ENCODE results near the gene OR2H2. TPM values are rescaled to one million over a fixed set of nuclear protein-coding genes. Genes with fewer than 3 reads are reported as not detected.

The OR2H2 gene
- total RNA-seq, 1 experiment from 2014 or later = not detected

DNA sequence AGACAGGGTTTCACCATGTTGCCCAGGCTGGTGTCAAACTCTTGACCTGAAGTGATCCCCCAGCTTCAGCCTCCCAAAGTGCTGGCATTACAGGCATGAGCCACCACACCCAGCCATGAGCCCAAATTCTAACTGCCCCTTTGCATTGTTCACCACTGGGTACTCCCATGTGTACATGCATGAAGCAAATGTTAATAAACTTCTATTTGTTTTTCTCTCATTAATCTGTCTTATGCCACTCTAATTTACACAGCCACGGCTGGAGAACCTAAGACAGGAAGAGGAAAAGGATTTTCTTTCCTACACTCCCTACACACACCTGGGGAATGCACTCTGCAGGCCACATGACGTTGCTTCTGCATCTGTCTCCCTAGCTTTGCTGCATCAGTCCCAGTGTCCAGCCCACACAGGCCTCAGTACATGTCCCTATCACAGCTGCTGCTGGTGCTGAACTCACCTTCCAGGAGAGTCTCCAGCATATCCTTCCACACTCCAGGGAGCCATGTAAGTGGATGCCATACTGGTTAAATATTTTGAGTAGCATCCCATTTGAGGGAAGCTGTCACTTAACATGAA is 13.3 kb downstream of the OR2H2 start:
- no peaks in the 10 kb centered on the region for H3K36me3 Mint-ChIP-seq (ENCODE audit: insufficient read depth, unreplicated experiment)
- CTCF ChIA-PET = interaction anchor here (0.5 to 0.7 kb wide), 3 partner anchors 30 to 107 kb away, joined by 3 to 6 read pairs (median 4); no protein-coding TSS in a partner anchor
- H3K27me3 Mint-ChIP-seq (ENCODE audit: insufficient read depth, unreplicated experiment) = peaks cover 18% of the 10 kb centered on the region
- no peak overlapping the region for H3K4me3 Mint-ChIP-seq (ENCODE audit: unreplicated experiment)
- TF ChIP-seq, protein P1, sequence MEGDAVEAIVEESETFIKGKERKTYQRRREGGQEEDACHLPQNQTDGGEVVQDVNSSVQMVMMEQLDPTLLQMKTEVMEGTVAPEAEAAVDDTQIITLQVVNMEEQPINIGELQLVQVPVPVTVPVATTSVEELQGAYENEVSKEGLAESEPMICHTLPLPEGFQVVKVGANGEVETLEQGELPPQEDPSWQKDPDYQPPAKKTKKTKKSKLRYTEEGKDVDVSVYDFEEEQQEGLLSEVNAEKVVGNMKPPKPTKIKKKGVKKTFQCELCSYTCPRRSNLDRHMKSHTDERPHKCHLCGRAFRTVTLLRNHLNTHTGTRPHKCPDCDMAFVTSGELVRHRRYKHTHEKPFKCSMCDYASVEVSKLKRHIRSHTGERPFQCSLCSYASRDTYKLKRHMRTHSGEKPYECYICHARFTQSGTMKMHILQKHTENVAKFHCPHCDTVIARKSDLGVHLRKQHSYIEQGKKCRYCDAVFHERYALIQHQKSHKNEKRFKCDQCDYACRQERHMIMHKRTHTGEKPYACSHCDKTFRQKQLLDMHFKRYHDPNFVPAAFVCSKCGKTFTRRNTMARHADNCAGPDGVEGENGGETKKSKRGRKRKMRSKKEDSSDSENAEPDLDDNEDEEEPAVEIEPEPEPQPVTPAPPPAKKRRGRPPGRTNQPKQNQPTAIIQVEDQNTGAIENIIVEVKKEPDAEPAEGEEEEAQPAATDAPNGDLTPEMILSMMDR (IDR thresholded peaks at IDR 0.05; ENCODE audit: insufficient read depth in 1 of 2, low read depth in 1 of 2, low read length in 1 of 2, severe bottlenecking in 1 of 2, unreplicated experiment in 1 of 2) = no peak
- Histone ChIP-seq H3K4me3 (ENCODE audit: low read depth, low read length) (no peak overlapping the region), H3K9me3 (no peaks in the 10 kb centered on the region), H3K4me1 (no peaks in the 10 kb centered on the region), H3K27me3 (replicated peaks; ENCODE audit: control insufficient read depth, insufficient read depth, low read length) (no peaks in the 10 kb centered on the region), H3K36me3 (ENCODE audit: control insufficient read depth, insufficient read depth, low read length) (no peaks in the 10 kb centered on the region)
- DNase-seq = no peak
- BruUV-seq (replicated peaks) = no TSS peak
- H3K27ac Mint-ChIP-seq (ENCODE audit: unreplicated experiment) = no peak overlapping the region
- intact Hi-C loops (cut with micrococcal nuclease; ENCODE audit: unreplicated experiment) = no loop called here
- no peaks in the 10 kb centered on the region for H3K4me1 Mint-ChIP-seq (ENCODE audit: low read depth, unreplicated experiment)
- H3K9me3 Mint-ChIP-seq (ENCODE audit: unreplicated experiment) = no peaks in the 10 kb centered on the region
- POLR2A ChIA-PET = no interaction called here

DNA sequence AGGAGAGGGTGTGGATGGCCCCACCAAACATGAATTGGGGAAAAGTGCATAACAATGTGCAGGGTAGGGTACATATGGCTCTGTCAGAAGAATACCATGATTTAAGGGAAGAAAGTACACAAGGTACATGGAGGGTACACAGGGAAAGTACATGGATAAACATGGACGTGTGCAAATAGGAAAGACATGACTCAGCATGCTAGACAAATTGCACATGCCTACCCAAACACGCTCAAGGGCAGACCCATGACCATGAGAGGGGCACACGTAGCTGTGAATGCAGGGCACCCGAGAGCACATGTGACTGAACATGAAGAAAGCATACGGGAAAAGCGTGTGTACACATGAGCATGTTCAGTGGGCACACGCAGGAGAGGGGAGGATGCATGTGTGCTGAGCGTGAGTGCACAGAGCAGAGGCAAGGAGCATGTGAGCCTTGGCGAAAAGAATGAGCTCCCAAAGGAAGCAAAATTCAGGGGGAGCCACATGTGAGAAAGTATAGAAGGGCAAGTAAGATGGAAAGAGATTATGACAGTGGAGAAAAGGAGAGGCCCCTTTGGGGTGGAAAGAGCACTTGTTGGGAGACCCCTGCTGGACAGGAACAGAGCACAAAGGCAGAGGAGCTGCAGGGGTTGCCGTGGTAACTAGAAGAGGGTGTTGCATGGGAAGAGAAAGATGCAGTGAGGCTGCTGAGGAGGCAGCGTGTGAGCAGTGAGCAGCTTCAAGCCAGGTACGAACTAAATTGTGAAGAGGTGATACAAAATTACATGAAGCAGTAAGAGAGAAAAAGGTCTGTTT is 17.8 kb downstream of the OR2H2 start:
- H3K27me3 ChIP-seq (replicated peaks; ENCODE audit: control insufficient read depth, insufficient read depth, low read length) = no peaks in the 10 kb centered on the region
- DNase-seq = peak; percentile 43 to 47
- ChIA-PET CTCF (interaction anchor here (1.2 kb wide), 1 partner anchor 45 kb away, joined by 3 read pairs; no protein-coding TSS in a partner anchor), POLR2A (interaction anchor here (0.6 kb wide), 1 partner anchor 72 kb away, joined by 8 read pairs; no protein-coding TSS in a partner anchor)
- H3K4me3 Mint-ChIP-seq (ENCODE audit: unreplicated experiment) = no peak overlapping the region
- H3K4me1 ChIP-seq = no peaks in the 10 kb centered on the region
- no peaks in the 10 kb centered on the region for H3K36me3 Mint-ChIP-seq (ENCODE audit: insufficient read depth, unreplicated experiment)
- peaks cover 12% of the 10 kb centered on the region for H3K27me3 Mint-ChIP-seq (ENCODE audit: insufficient read depth, unreplicated experiment)
- no peaks in the 10 kb centered on the region for H3K9me3 Mint-ChIP-seq (ENCODE audit: unreplicated experiment)
- no TSS peak for BruUV-seq (replicated peaks)
- no peak overlapping the region for H3K27ac Mint-ChIP-seq (ENCODE audit: unreplicated experiment)
- intact Hi-C loops (cut with micrococcal nuclease; ENCODE audit: unreplicated experiment) = no loop called here
- no peak overlapping the region for H3K4me3 ChIP-seq (ENCODE audit: low read depth, low read length)
- no peaks in the 10 kb centered on the region for H3K4me1 Mint-ChIP-seq (ENCODE audit: low read depth, unreplicated experiment)
- no peaks in the 10 kb centered on the region for H3K36me3 ChIP-seq (ENCODE audit: control insufficient read depth, insufficient read depth, low read length)
- TF ChIP-seq, protein P1 (IDR thresholded peaks at IDR 0.05; ENCODE audit: insufficient read depth in 1 of 2, low read depth in 1 of 2, low read length in 1 of 2, severe bottlenecking in 1 of 2, unreplicated experiment in 1 of 2) = peak in 1 of 2 experiments; percentile 47
- no peaks in the 10 kb centered on the region for H3K9me3 ChIP-seq

DNA sequence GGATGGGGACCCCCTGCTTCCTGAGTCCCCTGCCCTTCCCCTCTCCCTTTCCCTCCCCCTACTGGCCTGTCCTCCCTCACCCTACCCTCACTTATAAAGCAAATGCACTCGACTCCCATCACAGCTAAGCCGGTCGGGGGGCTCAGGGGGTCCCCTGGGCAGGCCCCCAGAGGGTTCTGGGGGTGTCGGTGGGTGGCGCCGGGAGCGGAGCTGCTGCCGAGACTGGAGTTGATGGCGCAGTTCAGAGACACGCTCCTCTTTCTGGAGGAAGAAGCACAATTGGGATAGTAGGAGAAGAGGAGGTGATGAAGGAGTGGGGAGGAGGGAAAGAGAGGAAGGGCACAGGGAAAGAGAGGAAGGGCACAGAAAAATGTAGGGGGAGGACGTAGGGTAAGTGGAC is 18.5 kb downstream of the OR2H2 start:
- ChIA-PET CTCF (interaction anchor here (1.2 kb wide), 1 partner anchor 44 kb away, joined by 3 read pairs; no protein-coding TSS in a partner anchor), POLR2A (interaction anchor here (0.6 kb wide), 1 partner anchor 72 kb away, joined by 8 read pairs; no protein-coding TSS in a partner anchor)
- Mint-ChIP-seq H3K27ac (ENCODE audit: unreplicated experiment) (no peak overlapping the region), H3K4me3 (ENCODE audit: unreplicated experiment) (no peak overlapping the region), H3K27me3 (ENCODE audit: insufficient read depth, unreplicated experiment) (peaks cover 12% of the 10 kb centered on the region), H3K36me3 (ENCODE audit: insufficient read depth, unreplicated experiment) (no peaks in the 10 kb centered on the region), H3K4me1 (ENCODE audit: low read depth, unreplicated experiment) (no peaks in the 10 kb centered on the region), H3K9me3 (ENCODE audit: unreplicated experiment) (no peaks in the 10 kb centered on the region)
- no peak for DNase-seq
- Histone ChIP-seq H3K36me3 (ENCODE audit: control insufficient read depth, insufficient read depth, low read length) (no peaks in the 10 kb centered on the region), H3K4me1 (no peaks in the 10 kb centered on the region), H3K27me3 (replicated peaks; ENCODE audit: control insufficient read depth, insufficient read depth, low read length) (no peaks in the 10 kb centered on the region), H3K9me3 (no peaks in the 10 kb centered on the region), H3K4me3 (ENCODE audit: low read depth, low read length) (no peak overlapping the region)
- BruUV-seq (replicated peaks) = no TSS peak
- intact Hi-C loops (cut with micrococcal nuclease; ENCODE audit: unreplicated experiment) = no loop called here
- TF ChIP-seq, protein P1 (IDR thresholded peaks at IDR 0.05; ENCODE audit: insufficient read depth in 1 of 2, low read depth in 1 of 2, low read length in 1 of 2, severe bottlenecking in 1 of 2, unreplicated experiment in 1 of 2) = no peak

All from Caco-2 (cell line).